Activated naive CD4-positive, alpha-beta T cell treated with anti-CD3 and anti-CD28 coated beads for 36 hours (primary cell): ENCODE measurements around the gene SCAPER. TPM values are rescaled to one million over a fixed set of nuclear protein-coding genes. Genes with fewer than 3 reads are reported as not detected.

Experiments
- CTCF ChIA-PET: fragments of 350-600 bp; sonication (Branson Sonifier 250); formaldehyde crosslinking; loops from one replicate; lab custom pipeline; 2021; ENCODE audit warnings: antibody characterized with exemption; lab: Charles Lee
- DNase-seq: peaks from one replicate; pipeline ENCODE4 v3.0.0-alpha.2; 2020
- H3K27ac Mint-ChIP-seq: one replicate; pipeline ENCODE4 v1.8.0; 2021; ENCODE audit warnings: mild to moderate bottlenecking, mixed read lengths
- H3K27me3 Mint-ChIP-seq: one replicate; pipeline ENCODE4 v1.8.0; 2021; ENCODE audit warnings: low read depth, mixed read lengths
- H3K36me3 Mint-ChIP-seq: one replicate; pipeline ENCODE4 v1.8.0; 2021; ENCODE audit warnings: low read depth, mixed read lengths
- H3K4me1 Mint-ChIP-seq: one replicate; pipeline ENCODE4 v1.8.0; 2021; ENCODE audit warnings: low read depth, mixed read lengths
- H3K4me3 Mint-ChIP-seq: one replicate; pipeline ENCODE4 v1.8.0; 2021; ENCODE audit warnings: mild to moderate bottlenecking, moderate library complexity, mixed read lengths
- H3K9me3 Mint-ChIP-seq: one replicate; pipeline ENCODE4 v1.8.0; 2021; ENCODE audit warnings: mixed read lengths
- intact Hi-C: fragments of 100-400 bp; cut with micrococcal nuclease; formaldehyde crosslinking; loops from one replicate; pipeline ENCODE4 v1.15.1; 2023
- total RNA-seq, 2 experiments: library from RNA; stranded (reverse); gene quantifications; one replicate each; pipeline ENCODE4 v1.2.3, GENCODE V29; 2021

SCAPER gene
- total RNA-seq, 2 experiments from 2014 or later: 28.5 to 28.9 TPM

DNA sequence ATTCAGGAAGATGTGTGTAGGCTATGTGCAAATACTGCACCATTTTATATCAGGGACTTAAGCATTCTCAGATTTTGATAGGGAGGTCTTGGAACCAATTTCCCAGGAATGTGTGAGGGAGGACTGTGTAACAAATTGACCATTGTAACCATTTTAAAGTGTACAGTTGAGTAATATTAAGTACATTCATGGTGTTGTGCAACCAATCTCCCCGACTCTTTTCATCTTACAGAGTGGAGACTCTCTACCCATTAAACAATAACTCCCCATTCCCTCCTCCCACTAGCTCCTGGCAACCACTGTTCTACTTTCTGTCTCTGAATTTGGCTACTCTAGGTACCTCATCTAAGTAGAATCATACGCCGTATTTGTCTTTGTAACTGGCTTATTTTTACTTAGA is 31.5 kb upstream of the SCAPER start:
- peaks cover 28% of the 10 kb centered on the region for H3K4me1 Mint-ChIP-seq
- no peak for DNase-seq
- H3K27ac Mint-ChIP-seq: no peak overlapping the region
- intact Hi-C loops: no loop called here
- CTCF ChIA-PET: no interaction called here
- peaks cover 24% of the 10 kb centered on the region for H3K36me3 Mint-ChIP-seq
- no peaks in the 10 kb centered on the region for H3K27me3 Mint-ChIP-seq
- no peaks in the 10 kb centered on the region for H3K9me3 Mint-ChIP-seq
- no peak overlapping the region for H3K4me3 Mint-ChIP-seq

DNA sequence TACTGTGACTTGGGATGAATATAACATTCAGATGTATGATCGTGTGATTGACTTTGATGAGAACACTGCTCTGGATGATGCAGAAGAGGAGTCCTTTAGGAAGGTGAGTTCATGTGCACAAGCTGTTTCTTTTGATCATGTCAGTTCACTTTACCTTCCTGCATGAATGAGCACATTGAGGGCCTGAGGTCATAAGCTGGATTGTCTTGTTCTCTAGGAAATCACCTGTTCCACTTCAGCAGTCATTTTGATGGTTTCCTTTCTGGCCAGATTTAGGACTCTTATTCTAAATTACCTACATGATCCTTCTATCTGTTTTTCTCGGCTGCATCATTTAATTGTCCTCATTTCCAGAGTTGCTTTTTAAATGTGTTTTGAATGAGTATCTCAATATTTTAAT is 30.5 kb upstream of the SCAPER start:
- H3K4me3 Mint-ChIP-seq: no peak overlapping the region
- intact Hi-C loops: no loop called here
- CTCF ChIA-PET: no interaction called here

DNA sequence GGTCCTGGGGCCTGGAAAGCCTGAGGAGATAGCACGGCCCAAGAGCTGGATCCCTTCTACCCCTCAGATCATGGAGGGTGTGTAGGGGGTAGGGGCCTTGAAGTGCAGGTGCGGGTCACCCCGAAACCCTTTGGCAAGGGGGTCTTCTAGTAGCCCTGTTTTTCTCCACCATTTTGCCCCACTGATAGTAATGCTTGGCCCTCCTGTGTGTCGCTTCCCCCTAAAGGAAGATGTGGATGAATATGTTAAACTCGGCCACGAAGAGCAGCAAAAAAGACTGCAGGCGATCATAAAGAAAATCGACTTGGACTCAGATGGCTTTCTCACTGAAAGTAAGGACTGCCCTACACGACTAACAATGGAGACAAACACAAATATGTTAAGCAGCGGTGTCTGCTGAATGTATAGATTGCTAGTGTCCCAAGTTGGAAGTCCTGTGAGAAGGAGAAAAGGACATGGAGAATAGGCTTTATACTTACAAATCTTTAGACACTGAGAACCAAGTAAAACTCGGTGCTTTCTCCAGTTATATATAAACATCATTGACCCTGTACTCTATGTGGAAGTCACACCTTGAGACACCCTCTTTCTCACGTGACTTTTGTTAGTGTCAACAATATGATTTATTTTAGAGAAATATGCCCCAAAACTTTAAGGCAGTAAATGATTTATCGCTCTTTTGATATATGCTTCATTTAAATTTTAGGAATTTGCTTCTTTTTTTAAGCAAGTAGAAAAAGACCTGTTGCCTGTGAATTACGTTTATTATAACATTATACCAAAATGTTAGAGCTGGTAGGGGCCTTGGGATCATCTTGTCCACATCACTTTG is 27.2 kb upstream of the SCAPER start:
- Mint-ChIP-seq H3K27me3 (no peaks in the 10 kb centered on the region), H3K27ac (no peak overlapping the region), H3K9me3 (no peaks in the 10 kb centered on the region), H3K36me3 (peaks cover 21% of the 10 kb centered on the region), H3K4me3 (peak overlapping the region; percentile 90), H3K4me1 (peaks cover 26% of the 10 kb centered on the region)
- CTCF ChIA-PET: interaction anchor here (1.3 kb wide), 1 partner anchor 27 kb away, joined by 3 read pairs; the partner anchor contains the start of gene SCAPER
- DNase-seq: no peak
- intact Hi-C loops: loop anchor here (5.0 kb wide), 1 partner anchor 65 kb away; the partner anchor contains the start of gene PSTPIP1

More for the DNA sequence above, 30.5 kb upstream of the SCAPER start:
- H3K9me3 Mint-ChIP-seq: no peaks in the 10 kb centered on the region
- no peak overlapping the region for H3K27ac Mint-ChIP-seq
- no peaks in the 10 kb centered on the region for H3K27me3 Mint-ChIP-seq
- peaks cover 32% of the 10 kb centered on the region for H3K4me1 Mint-ChIP-seq
- H3K36me3 Mint-ChIP-seq: peaks cover 24% of the 10 kb centered on the region
- peak; percentile 20 for DNase-seq

DNA sequence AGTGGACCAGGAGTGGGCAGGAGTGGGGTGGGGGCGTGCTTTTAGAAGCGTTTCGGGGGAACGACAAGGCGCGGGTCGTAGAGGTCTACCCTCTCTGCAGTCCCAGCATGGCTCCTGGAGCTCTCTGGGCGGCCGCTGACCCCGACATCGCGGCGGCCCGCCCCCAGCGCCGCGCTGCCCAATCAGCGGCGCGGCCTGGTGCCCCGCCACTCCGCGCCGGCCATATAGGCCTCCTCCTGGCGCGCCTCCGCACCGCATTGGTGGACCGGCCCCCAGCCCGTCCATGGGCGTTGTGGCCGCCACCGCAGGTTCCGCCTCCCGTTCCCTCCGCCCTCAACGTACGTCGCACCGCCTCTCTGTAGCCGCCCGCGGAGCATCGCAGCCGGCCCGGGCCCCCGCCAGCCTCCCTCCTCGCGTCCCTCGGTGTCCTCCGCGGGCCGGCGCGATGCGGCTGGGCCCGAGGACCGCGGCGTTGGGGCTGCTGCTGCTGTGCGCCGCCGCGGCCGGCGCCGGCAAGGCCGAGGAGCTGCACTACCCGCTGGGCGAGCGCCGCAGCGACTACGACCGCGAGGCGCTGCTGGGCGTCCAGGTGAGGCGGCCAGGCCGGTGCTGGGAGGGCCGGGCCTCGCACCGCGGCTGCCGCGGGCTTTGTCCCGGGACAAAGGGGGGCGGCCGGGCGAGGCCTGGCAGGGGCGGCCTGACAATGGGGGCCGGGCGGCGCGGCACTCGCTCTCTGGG is 26.4 kb upstream of the SCAPER start, which contains the start of gene RCN2:
RCN2 (plus strand) TSS at position 353 of the 738 bp plus-strand sequence; CDS start at position 446, 93 bp downstream.
- H3K36me3 Mint-ChIP-seq: peaks cover 19% of the 10 kb centered on the region
- DNase-seq: peak; percentile 95
- intact Hi-C loops: loop anchor here (1.0 to 5.0 kb wide), 3 partner anchors 26 to 91 kb away; partner anchors contain the start of genes PSTPIP1 and SCAPER
- H3K4me3 Mint-ChIP-seq: peak within 1 kb of the TSS; percentile 90
- CTCF ChIA-PET: interaction anchor here (1.3 kb wide), 1 partner anchor 26 kb away, joined by 3 read pairs; the partner anchor contains the start of gene SCAPER
- no peaks in the 10 kb centered on the region for H3K27me3 Mint-ChIP-seq
- H3K4me1 Mint-ChIP-seq: peaks cover 26% of the 10 kb centered on the region
- peak within 1 kb of the TSS; percentile 78 for H3K27ac Mint-ChIP-seq
- H3K9me3 Mint-ChIP-seq: no peaks in the 10 kb centered on the region

DNA sequence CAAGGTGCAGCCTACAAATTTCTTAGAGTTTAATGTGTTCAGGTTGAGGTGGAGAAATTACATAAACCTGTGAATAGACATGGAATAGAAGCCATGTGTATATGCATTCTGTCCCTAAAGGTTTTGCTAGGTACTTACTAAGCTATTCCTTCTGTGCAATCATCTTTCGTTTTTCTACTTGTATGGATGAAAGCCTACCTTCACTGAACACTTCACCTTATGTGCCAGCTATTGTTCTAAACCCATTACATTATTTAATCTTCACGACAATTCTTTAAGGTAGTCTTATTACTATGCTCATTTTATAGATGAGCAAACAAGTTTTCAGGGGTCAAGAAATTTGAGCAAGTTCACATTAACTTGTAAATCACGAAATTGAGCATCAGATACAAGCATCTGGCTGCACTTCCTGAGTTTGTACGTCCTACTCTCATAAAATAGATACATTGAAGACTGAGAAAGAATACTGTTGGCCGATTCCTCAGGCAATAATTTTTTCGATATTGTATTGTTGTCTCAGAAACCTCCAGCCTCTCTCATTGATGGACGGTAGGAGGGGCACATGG is 25.8 kb upstream of the SCAPER start:
- peaks cover 26% of the 10 kb centered on the region for H3K4me1 Mint-ChIP-seq
- peak overlapping the region; percentile 90 for H3K4me3 Mint-ChIP-seq
- peaks cover 15% of the 10 kb centered on the region for H3K36me3 Mint-ChIP-seq
- no peak for DNase-seq
- intact Hi-C loops: loop anchor here (1.0 to 5.0 kb wide), 3 partner anchors 26 to 92 kb away; partner anchors contain the start of genes PSTPIP1 and SCAPER
- no peaks in the 10 kb centered on the region for H3K27me3 Mint-ChIP-seq
- H3K9me3 Mint-ChIP-seq: no peaks in the 10 kb centered on the region
- peak overlapping the region; percentile 75 for H3K27ac Mint-ChIP-seq
- CTCF ChIA-PET: interaction anchor here (1.3 kb wide), 1 partner anchor 25 kb away, joined by 3 read pairs; the partner anchor contains the start of gene SCAPER

DNA sequence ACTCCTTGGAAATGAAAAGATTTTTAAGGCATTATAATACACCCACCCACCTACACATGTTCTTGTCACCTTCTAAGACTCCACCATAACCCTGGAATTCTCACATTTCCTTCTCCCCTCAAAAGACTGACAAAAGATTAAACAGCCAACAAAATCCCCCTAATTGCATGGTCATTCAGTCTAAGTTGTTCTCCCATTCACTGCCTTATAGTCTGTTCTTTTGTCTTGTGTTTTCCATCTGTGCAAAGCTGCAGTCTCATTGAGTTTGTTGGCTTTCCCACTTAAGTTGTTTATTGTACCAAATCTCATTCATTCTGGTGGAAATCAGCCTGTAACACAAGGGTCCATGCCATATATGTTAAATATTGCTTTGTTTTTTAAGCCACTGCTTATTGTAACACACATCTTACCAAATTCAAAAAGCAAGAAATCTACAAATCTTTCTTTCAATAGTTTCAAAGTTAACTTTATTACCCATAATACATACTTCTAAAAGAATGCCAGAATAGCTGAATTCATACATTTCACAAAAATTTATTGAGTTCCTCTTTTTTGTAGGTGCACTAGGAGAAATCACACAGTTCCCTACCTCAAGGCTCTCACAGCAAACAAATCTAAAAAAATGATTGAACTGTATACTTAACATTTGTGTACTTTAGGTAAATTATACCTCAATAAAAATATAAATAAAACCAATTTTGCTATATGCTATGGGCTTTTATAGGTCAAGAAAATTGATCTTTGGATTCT is 24.0 kb upstream of the SCAPER start:
- DNase-seq: no peak
- intact Hi-C loops: no loop called here
- Mint-ChIP-seq H3K4me3 (no peak overlapping the region), H3K27me3 (peaks cover 4% of the 10 kb centered on the region), H3K4me1 (peaks cover 19% of the 10 kb centered on the region), H3K27ac (no peak overlapping the region), H3K36me3 (peaks cover 5% of the 10 kb centered on the region), H3K9me3 (no peaks in the 10 kb centered on the region)
- CTCF ChIA-PET: no interaction called here

DNA sequence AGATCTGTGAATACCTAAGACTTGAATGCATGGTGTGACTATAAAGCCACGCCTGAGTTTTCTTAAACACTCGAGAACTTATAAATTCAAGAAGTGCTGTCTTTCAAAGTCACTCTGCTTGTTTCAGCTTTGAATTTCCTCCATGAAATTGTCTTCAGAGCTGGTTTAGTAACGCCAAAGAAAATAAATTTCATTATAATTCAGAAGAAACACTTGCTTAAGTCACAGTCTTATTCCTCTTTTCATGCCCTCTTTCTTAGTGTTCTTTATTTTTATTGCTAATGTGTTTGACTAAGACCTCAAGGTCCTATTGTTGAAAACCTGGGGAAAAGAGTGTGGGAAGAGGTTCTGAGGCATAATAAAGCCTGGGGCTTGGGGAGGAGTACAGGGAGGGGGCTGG is 23.1 kb upstream of the SCAPER start:
- Mint-ChIP-seq H3K4me1 (peaks cover 13% of the 10 kb centered on the region), H3K27ac (no peak overlapping the region), H3K4me3 (no peak overlapping the region), H3K27me3 (peaks cover 4% of the 10 kb centered on the region), H3K36me3 (peaks cover 3% of the 10 kb centered on the region), H3K9me3 (no peaks in the 10 kb centered on the region)
- DNase-seq: no peak
- intact Hi-C loops: no loop called here
- CTCF ChIA-PET: no interaction called here

DNA sequence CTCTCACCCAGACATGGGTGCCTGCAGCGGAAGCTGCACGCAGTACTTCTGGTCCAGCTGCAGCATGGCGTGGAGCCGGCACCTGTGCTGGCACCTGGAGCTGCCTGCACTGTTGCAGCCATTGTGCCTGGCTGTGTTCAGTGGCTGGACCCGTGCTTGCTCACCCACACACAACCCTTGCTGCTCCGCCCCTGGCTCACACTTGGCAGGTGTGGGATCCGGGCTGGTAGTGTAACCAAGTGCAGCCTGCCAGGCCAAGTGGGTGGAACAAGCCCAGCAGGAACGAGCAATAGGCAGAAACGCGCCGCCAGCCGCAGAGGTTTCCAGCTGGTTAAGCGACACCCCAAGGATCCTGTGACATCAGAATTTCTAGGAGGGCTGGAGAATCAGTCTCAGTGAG is 11.2 kb upstream of the SCAPER start:
- Mint-ChIP-seq H3K36me3 (no peaks in the 10 kb centered on the region), H3K27ac (no peak overlapping the region), H3K9me3 (no peaks in the 10 kb centered on the region)

DNA sequence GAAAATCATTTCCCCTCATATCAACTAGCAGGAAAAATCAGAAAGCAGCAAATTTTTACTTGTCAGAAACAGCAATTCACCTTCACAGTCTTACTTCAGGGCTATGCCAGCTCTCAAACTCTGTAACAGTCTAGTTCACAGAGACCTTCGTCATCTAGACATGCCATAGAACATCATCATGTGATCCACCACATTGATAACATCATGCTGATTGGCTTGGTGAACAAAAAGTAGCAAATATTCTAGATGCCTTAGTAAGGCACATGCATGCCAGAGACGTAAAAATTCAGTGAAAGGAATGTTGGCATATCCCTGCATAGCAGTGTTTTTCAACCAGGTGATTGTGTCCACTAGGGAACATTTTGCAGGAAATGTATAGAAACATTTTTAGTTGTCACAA is 8.6 kb upstream of the SCAPER start:
- no peaks in the 10 kb centered on the region for H3K36me3 Mint-ChIP-seq
- H3K27me3 Mint-ChIP-seq: no peaks in the 10 kb centered on the region
- DNase-seq: no peak
- intact Hi-C loops: no loop called here
- H3K4me1 Mint-ChIP-seq: no peaks in the 10 kb centered on the region
- H3K27ac Mint-ChIP-seq: no peak overlapping the region
- CTCF ChIA-PET: no interaction called here
- no peak overlapping the region for H3K4me3 Mint-ChIP-seq
- no peaks in the 10 kb centered on the region for H3K9me3 Mint-ChIP-seq

More for the DNA sequence above, 11.2 kb upstream of the SCAPER start:
- no peak for DNase-seq
- no peaks in the 10 kb centered on the region for H3K4me1 Mint-ChIP-seq
- intact Hi-C loops: no loop called here
- peaks cover 4% of the 10 kb centered on the region for H3K27me3 Mint-ChIP-seq
- no peak overlapping the region for H3K4me3 Mint-ChIP-seq
- CTCF ChIA-PET: interaction anchor here (1.5 kb wide), 1 partner anchor 12 kb away, joined by 3 read pairs; no protein-coding TSS in a partner anchor

DNA sequence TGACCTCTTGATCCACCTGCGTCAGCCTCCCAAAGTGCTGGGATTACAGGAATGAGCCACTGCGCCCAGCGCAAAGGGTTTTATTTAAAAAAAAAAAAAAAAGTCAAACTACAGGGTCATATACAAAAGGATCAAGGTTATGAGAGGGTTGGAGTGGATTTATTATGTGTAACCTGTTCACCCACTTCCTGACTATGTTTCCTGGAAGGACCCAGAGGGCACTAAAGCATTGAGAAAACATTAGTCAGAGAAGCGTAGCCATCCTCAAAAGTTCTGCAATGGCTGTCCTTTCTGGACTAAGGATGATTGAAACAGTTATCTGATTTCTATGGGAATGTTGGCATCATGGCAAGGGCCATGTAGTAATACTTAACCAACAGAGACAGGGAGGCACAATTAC is 7.3 kb upstream of the SCAPER start:
- CTCF ChIA-PET: interaction anchor here (0.6 kb wide), 1 partner anchor 486 kb away, joined by 3 read pairs; no protein-coding TSS in a partner anchor
- H3K9me3 Mint-ChIP-seq: no peaks in the 10 kb centered on the region
- DNase-seq: no peak
- H3K27ac Mint-ChIP-seq: no peak overlapping the region
- no peaks in the 10 kb centered on the region for H3K27me3 Mint-ChIP-seq
- no peak overlapping the region for H3K4me3 Mint-ChIP-seq
- H3K36me3 Mint-ChIP-seq: no peaks in the 10 kb centered on the region
- H3K4me1 Mint-ChIP-seq: no peaks in the 10 kb centered on the region
- intact Hi-C loops: no loop called here

DNA sequence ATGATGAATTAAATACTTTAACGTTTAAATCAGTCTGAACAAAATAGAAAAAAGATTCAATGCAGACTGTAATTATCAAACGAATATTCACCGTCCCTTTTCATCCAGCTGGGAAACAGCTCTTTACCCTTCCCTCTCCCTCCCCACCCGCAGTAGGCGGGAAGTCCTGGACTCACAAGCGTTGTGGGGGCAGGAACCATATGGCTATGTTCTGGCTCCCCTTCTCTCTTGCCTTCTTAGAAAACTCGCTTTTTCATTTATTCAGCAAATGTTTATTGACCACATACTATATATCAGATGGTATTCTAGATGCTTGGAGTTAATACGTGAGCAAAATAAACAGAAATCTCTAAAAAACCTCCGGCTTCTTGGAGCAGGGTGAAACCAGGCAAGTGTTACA is 715 bp upstream of the SCAPER start:
- H3K36me3 Mint-ChIP-seq: no peaks in the 10 kb centered on the region
- intact Hi-C loops: loop anchor here (1.0 to 10.0 kb wide), 3 partner anchors 25 to 519 kb away; partner anchors contain the start of genes HMG20A, PEAK1 and RCN2
- peak overlapping the region; percentile 91 for H3K27ac Mint-ChIP-seq
- H3K27me3 Mint-ChIP-seq: no peaks in the 10 kb centered on the region
- peaks cover 31% of the 10 kb centered on the region for H3K4me1 Mint-ChIP-seq
- peak overlapping the region; percentile 83 for H3K4me3 Mint-ChIP-seq
- CTCF ChIA-PET: interaction anchor here (0.9 to 1.5 kb wide), 3 partner anchors 9 to 68 kb away, joined by 3 read pairs; partner anchors contain the start of gene RCN2
- no peaks in the 10 kb centered on the region for H3K9me3 Mint-ChIP-seq
- no peak for DNase-seq
